Stimulated activated CD4-positive, alpha-beta T cell treated with anti-CD3 and anti-CD28 coated beads, Interleukin-1b, Interleukin-23, amount 100 ng/mL, for 1 hour (primary cell): ENCODE results near the gene C2CD4B.

Source experiments
- DNase-seq, 2 donors: peaks; one replicate each; pipeline ENCODE4 v3.0.0-alpha.2; 2020; ENCODE audit warnings: low read depth in 2 of 2

Gene C2CD4B

GRCh38 chr15:62149729-62150128 lies 15.4 kb downstream of the C2CD4B start:
- DNase-seq = no peak

GRCh38 chr15:62147551-62147950 lies 17.5 kb downstream of the C2CD4B start:
- DNase-seq = no peak

- DNase-seq = no peak
Observed at GRCh38 chr15:62147149-62147548, 17.9 kb downstream of the C2CD4B start.

GRCh38 chr15:62145015-62145735 lies 19.9 kb downstream of the C2CD4B start:
- no peak for DNase-seq

GRCh38 chr15:62142736-62143135 lies 22.3 kb downstream of the C2CD4B start:
- DNase-seq = no peak

DNA sequence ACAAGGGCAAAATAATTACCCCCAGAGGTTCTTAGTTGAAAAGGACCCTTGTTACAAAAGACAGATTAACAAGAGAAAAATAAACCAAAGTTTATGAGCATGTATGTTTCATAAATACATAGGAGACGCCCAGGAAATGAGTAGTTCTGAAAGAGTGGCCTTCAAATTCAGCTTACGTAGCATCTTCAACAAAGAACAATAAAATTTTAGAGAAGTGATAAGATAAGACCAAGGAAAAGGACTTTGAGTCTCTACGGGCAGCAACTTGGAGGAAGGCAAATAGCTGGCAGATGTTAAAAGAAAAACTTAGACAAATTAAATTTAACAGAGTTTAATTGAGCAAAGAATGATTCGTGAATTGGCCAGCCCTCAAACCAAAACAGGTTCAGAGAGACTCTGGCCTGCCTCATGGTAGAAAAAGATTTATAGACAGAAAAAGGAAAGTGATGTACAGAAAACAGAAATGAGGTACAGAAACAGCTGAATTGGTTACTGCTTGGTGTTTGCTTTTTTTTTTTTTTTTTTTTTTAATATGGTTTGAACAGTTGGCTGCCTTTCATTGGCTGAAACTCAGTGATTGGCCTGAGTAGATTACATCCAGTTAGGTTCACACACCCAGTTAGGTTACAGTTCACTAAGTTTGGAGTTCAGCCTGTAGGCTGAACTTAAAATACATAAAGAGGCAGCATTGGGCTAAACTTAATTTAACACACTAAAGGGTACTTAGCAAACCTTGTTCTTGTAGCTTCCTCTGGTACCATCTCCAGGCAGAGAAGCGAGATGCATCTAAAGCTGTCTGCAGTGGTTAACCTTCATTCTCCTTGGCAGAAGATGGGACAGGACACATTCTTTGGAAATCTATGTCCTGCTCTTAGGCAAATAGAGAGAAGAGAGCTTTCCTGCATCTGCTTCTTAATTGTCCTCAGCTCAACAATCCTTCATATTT lies 23.2 kb downstream of the C2CD4B start:
- no peak for DNase-seq

GRCh38 chr15:62141200-62141599 lies 23.9 kb downstream of the C2CD4B start:
- no peak for DNase-seq

DNA sequence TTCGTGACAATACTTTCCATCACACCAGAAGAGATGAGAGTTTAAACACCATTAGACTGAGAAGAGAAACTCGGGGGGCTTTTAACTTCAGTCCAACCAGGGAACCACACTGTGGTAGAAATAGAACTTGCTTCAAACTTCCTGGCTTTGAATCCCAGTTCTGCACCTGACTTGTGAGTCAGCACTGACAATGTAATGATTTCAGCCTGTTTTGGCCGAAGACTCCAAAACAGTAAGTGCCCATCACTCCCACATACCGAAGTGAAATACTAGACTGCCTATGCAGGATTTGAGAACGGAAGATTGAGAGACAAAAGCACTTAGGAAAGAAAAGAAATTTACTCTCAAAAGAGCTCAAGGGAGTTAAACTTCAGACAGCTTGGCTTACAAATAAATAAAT lies 27.0 kb downstream of the C2CD4B start:
- no peak for DNase-seq

DNA sequence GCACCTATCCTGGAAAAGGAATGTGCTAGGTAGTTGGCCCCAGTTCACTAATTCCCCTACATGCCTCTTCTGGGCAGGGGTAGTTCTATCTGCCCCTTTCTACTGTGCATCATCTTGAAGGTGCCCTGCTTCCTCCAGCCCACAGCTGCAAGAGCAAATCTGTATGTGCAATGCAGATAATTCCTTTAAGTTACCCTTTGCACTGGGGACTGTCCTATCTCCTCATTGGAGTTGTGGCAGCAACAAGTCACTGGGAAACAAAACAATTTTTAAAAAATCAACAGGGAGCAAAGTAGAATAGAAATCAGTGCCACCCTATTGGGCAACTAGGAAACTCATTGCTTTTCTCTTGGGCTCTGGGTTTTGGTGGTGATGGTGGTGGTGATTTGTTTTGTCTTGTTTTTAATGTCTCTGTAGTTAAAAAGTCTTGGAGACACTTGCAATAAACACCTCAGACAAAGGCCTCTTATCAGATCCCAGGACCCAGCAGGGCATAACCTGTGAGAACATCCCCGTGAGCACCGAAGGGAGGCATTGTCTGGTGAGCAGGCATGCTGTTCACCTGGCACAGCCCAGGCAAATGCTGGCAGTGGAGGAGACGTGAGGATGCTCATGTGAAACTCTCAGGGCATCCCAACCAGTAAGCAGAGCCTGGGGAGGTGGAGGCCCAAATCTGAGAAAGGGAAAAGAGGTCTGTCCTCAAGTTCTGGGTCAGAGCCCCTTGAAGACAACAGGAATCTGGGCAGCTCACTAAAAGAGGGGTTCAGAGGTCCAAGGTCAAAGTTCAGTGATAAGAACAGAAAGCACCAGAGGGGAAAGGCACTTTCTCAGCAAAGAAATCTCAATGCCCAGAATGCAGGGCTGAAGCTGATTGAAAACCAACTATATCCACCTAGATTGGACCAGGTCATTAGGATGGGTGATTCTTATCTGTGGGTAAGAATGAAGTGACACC lies 27.9 kb downstream of the C2CD4B start:
- DNase-seq = no peak

- DNase-seq = no peak
Observed at GRCh38 chr15:62135532-62136134, 29.5 kb downstream of the C2CD4B start.

- no peak for DNase-seq
Observed at GRCh38 chr15:62133141-62133540, 31.9 kb downstream of the C2CD4B start.

DNA sequence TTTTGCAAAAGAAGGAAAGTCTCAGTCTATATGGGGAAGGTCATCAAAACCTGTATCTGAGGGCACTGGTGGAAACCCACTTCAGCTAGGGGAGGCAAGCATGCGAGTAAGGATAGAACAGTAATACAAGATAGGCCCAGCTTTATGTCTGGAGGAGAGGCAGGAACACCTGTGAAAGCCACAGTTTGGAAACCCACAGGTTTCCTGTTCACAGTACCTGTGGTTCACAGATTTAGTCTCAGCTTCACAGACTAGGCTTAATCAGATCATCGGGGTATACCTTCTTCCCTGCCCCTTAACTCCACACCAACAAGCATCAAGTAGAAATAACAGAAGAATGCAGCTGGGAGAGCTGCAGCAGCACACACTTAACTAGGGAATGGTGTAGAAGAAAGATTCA lies 36.2 kb downstream of the C2CD4B start:
- DNase-seq = no peak

GRCh38 chr15:62126364-62126763 lies 38.7 kb downstream of the C2CD4B start:
- DNase-seq = no peak

DNA sequence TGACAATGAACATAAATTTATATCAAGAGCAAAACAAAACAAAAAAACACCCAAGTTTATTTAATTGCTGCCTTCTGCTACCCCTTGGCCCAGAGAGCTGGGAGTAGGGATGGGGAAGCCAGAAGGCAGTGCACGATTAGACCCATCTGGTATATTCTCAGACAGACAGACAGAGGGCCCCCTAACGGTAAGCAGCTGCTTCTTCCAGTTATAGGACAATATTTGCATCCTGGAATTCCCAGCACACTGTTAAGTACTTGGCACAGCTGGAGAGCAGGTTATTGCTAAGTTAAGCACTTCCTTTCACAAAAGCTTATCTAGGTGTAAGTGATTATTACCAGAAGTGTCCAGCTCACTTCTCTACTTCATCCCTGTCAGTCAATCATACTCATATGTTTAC lies 39.3 kb downstream of the C2CD4B start:
- no peak for DNase-seq

- DNase-seq = no peak
Observed at GRCh38 chr15:62124973-62125303, 40.1 kb downstream of the C2CD4B start.

- DNase-seq = no peak
Observed at GRCh38 chr15:62124176-62124972, 40.7 kb downstream of the C2CD4B start.

- DNase-seq = no peak
Observed at GRCh38 chr15:62122249-62122648, 42.8 kb downstream of the C2CD4B start.

GRCh38 chr15:62121273-62122015 lies 43.6 kb downstream of the C2CD4B start:
- DNase-seq = no peak

DNA sequence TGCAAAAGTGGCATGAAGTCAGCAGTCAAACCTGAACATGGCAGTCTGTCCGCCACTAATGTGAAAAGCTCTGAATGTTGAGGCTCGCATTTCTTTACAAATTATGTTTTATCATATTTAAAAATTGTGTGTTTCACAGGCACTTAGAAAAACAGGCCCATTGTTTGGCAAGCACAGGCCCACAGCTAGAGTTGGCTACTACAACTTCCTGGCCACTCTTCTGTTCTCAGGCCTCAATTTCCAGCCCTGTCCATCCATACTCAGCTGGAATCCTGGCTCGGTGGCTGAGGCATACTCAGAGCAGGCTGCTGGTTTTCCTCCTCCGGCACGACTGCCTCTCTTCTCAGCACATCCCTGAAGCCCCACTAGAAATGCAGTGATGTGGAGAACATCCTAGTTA lies 44.3 kb downstream of the C2CD4B start:
- DNase-seq = no peak

GRCh38 chr15:62119874-62120273 lies 45.2 kb downstream of the C2CD4B start:
- DNase-seq = no peak
